ENCODE measurements around the gene RBM20.

DNA sequence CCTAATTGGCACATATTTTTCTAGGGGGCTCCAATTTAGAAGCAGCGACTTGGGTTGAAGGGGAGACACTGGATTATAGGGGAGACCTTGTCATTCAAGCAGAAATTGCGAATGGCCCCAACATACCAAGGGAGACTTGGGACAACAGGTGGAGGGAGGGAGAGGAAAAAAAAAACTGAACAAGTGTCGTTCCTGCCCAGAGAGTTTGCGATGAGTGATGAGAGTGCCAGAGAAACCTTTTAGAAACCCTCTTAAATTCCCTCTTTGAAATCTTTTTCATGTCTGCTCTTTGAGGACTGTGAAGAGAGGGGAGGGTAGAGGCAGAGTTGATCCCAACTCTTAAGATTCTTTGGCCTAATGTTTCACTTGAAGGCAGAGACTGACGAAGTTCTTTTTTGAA, 24.3 kb downstream of the RBM20 start:
- TF ChIP-seq BHLHE40 (IDR thresholded peaks at IDR 0.05; ENCODE audit: low read depth, low read length), result no peak
- TF ChIP-seq MXI1 (IDR thresholded peaks at IDR 0.05; ENCODE audit: borderline replicate concordance, low read depth, low read length), result no peak
- TF ChIP-seq, protein P1, sequence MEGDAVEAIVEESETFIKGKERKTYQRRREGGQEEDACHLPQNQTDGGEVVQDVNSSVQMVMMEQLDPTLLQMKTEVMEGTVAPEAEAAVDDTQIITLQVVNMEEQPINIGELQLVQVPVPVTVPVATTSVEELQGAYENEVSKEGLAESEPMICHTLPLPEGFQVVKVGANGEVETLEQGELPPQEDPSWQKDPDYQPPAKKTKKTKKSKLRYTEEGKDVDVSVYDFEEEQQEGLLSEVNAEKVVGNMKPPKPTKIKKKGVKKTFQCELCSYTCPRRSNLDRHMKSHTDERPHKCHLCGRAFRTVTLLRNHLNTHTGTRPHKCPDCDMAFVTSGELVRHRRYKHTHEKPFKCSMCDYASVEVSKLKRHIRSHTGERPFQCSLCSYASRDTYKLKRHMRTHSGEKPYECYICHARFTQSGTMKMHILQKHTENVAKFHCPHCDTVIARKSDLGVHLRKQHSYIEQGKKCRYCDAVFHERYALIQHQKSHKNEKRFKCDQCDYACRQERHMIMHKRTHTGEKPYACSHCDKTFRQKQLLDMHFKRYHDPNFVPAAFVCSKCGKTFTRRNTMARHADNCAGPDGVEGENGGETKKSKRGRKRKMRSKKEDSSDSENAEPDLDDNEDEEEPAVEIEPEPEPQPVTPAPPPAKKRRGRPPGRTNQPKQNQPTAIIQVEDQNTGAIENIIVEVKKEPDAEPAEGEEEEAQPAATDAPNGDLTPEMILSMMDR (conservative IDR thresholded peaks at IDR 0.05; ENCODE audit: low read depth, low read length), result no peak
